HG02938 (cell line): Measurements from ENCODE around the gene VSIG10.
"Not testable (repeated sequence)": the region's sequence is repeated elsewhere in the genome, so short reads cannot be mapped to it uniquely, and the experiment has no call there.

Source experiments
- ATAC-seq: cut with Tn5 transposase; IDR thresholded peaks from one replicate; pipeline ENCODE4 v1.9.1; 2021; ENCODE audit warnings: mild to moderate bottlenecking, moderate library complexity; ENCODE audit not compliant: unreplicated experiment

VSIG10 gene

DNA sequence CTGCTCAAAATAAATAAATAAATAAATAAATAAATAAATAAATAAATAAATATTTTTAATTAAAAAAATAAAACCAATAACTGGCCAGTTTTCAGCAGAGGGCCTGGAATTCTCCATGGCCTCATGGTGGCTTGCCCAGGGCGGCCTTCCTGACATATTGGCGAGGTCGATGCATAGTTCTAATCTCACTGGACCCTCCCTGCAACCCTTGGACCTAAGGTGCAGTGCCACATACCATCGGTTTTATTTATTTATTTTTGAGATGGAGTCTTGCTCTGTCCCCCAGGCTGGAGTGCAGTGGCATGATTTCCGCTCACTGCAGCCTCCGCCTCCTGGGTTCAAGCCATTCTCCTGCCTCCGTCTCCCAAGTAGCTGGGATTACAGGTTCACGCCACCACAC lies 3.9 kb upstream of the VSIG10 start:
- no peak for ATAC-seq

GRCh38 chr12:118107011-118107410 lies 3.2 kb upstream of the VSIG10 start:
- no peak for ATAC-seq

DNA sequence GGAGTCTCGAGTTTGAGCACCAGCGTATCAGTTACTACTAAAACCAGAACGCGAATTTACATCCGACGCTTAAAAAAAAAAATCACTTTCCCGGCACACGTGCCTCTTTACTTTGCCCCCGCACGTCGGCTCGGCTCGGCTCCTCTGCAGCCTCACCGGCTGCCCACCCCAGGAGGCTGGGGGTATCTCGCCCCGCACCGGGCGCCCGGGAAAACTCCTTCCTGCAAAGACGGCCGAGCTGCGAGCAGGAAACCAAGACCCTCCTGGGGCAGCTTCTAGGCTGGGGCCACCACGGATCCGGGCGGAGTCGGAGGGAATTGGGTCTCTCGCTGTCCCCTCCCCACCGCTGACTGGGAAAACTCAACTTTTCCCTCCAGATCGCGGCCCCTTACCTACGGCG lies 610 bp downstream of the VSIG10 start:
- ATAC-seq, result no peak

DNA sequence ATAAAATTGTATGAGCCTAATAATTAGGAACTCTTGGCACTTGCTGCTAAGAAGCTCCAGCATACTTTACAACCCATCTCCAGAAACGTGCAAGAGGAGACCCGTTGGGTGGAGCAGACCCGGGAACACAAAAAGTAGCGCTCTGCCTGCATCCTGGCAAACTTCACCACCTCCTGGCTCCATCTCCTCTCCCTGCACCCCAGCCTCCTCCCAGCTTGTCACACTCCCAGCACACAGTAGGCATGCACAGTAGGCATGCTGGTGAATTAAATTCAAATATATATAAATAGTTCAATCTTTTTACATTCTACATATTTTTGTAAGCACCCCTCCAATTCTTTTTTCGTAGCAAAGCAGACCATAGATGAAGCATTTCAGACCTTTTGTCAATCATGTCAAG lies 1.2 kb downstream of the VSIG10 start:
- ATAC-seq, result no peak

GRCh38 chr12:118102070-118102469 lies 1.7 kb downstream of the VSIG10 start:
- ATAC-seq, result no peak

- ATAC-seq, result no peak
Observed at GRCh38 chr12:118101051-118101450, 2.8 kb downstream of the VSIG10 start.

- no peak for ATAC-seq
Observed at GRCh38 chr12:118098911-118099671, 4.7 kb downstream of the VSIG10 start.

GRCh38 chr12:118098401-118098800 lies 5.4 kb downstream of the VSIG10 start:
- no peak for ATAC-seq

DNA sequence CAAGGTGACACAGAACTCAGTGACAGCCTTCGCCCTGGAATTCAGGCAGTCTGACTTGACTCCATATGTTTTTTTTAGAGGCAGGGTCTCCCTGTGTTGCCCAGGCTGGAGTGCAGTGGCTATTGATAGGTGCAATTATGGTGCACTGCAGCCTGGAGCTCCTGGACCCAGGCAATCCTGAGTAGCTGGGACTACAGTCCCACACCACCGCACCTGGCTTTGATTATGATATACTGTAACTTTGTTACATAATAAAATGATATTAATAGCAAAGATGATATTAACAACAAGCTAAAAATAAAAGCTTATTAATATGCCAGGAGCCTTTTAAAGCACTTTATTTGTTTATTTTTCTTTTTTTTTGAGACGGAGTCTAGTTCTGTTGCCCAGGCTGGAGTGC lies 9.8 kb downstream of the VSIG10 start:
- ATAC-seq, result no peak

DNA sequence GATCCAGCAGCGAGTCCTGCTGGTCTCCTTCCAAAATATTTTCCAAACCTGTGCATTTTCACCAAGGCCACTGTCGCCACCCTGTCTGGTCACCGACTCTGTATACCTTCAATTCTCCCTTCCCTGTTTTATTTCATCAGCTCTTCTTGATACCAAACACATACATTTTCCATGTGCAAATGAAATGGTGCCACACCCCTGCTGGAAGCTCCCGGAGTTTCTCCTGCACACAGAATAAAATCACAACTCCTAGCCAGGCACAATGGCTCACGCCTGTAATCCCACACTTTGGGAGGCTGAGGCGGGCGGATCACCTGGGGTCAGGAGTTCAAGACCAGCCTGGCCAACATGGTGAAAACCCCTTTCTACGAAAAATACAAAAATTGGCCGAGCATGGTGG lies 14.0 kb downstream of the VSIG10 start:
- no peak for ATAC-seq

DNA sequence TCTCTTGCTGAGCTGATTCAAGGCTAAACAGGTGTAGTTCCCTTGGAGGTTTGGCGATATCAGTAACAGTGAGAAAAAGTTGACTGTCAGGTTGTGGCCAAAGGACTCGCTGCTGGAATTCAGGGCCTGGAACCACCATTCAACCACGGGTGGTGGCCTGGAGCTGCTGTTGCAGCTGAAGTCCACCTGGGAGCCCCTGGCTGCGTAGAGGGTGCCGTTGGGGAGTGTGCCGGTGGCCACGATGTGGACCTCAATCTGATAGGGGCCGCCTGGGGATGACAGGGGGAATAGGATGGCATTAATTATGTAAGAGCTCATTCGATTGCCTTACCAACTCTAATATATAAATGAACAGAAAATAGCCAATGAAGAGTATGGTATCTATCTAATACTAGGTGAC lies 21.6 kb downstream of the VSIG10 start:
- no peak for ATAC-seq

DNA sequence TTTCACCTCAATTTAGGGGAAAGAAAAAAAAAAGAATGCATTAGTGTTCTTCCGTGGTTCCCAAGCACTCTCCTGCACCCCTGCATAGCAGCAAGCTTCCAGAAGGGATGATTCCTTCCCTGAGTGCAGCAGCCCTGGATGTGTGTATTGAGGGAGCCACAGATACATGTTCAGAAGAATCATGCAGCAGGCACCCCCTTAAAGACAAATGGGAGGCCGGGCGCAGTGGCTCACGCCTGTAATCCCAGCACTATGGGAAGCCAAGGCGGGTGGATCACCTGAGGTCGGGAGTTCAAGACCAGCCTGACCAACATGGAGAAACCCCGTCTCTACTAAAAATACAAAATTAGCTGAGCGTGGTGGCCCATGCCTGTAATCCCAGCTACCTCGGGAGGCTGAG lies 22.3 kb downstream of the VSIG10 start:
- not testable (repeated sequence) for ATAC-seq

DNA sequence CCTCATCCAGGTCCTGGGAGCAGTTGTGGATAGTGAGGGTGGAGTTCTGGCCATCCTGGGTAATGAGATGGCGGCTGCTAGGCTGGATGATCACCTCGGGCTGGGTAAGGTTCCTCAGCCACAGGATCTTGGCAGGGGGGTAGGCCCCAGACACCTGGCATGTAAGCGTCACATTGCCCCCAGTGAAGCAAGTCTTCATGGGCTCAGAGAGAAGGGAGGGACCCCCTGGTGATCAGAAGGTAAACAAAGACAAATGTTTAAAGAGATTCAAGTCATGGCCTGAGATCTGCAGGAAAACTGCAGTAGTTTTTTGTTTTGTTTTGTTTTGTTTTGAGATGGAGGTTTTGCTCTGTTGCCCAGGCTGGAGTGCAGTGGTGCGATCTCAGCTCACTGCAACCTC lies 30.0 kb downstream of the VSIG10 start:
- ATAC-seq, result no peak

GRCh38 chr12:118070650-118071049 lies 33.2 kb downstream of the VSIG10 start:
- no peak for ATAC-seq

- ATAC-seq, result no peak
Observed at GRCh38 chr12:118068445-118068844, 35.4 kb downstream of the VSIG10 start.

DNA sequence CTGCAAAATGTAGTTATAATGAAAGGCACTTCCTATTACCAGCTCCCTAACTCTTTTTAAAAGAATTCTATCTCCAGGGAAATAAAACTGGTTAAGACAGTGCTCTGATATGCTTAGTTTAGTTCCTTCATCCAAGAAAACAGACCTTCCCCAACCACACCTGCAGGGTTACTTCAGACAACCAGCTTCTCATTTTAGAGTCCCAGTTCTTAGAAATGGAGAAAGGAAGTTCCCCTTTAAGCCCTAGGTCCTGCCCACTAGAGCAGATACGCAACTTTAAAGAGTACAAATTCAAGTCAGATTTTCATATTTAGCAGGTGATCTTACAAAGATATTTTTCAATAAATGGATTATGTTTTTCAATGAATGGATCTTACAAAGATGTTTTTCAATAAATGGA lies 38.4 kb downstream of the VSIG10 start:
- no peak for ATAC-seq

GRCh38 chr12:118064608-118065007 lies 39.2 kb downstream of the VSIG10 start:
- ATAC-seq, result no peak

DNA sequence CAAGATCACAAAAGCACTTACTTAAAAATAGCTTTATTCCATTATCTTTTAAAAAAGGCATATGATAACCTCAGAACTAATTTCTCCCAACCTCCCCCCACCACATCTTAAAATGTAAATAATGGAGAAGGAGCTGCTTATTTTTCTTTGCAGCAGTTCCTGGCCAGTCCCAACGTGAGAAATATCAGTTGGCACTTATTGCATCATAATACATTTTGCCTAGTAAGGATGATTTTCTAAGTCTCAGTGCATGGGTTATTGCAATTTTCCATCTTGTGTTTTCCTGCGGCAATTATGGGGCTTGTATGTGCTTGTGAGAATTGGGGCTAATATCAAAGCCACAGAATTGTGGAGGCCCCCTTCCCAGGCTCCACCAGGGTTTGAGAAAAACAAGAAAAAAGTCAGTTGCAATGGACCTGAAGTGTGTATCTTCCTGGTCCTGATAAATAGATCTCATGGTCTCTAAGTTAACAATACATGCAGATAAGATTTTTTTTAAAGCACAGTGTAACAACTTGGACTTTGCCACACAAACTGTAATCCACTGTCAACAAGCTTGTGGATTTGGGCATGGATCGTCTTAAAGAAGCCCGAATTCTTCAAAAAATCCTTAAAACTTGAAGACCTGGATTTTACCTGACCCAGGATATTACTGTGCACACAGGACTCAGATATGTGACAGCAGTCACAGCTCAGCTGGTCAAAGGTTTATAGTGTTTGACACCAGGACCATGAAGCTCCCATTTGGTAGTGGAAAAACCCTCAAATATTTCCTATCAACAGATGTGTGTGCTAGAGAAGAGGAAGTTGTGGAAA lies 40.0 kb downstream of the VSIG10 start:
- ATAC-seq, result no peak

DNA sequence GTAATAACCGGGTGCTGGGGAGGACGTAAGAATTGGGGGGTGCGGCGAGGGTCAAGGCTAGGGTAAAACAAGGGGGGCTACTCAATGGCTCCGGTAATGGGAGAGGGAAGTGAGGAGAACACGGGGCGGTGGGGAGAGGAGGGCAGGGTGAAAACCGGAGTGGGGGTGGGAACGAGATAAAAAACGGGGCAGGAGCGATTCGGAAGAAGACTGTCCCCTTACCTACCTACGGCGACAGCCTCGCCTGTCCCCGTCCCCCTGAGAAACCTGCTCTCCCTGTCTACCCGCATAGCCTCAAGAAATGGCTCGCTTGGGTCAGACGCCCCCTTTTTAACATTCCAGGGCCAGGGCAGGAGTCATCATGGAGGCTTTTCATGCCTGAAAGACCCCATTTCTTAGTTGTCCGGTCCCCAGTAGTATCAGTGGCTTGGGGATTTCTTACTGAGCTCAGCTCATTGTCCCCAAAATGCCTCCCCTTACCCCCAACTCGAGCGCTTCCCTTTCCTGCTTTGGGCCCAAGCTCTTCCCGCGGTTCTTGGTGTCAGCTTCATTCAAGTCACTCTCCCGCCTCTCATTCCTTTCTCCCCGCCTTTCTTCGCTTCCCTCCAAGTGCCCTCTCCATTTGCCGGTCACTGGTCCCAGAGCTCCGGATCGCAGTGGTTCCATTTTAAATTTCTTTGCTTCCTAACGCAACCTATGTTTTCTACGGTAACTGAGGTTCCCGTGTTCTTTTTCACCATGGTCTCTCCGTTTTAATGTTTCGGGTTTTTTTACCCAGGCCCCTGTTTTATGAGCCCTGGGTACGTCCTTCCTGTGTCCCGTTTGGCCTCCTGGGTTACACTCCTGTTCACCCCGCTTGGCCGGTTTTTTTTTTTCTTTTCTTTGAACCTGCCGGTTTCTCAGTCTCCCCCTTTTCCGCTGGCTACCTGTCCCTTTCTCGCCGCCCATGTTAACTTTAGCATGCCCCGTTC lies 41.7 kb downstream of the VSIG10 start:
- no peak for ATAC-seq

GRCh38 chr12:118061011-118061872 lies 42.6 kb downstream of the VSIG10 start, which contains the start of gene WSB2:
TSS of gene WSB2 (minus strand) at chr12:118061179. CDS start at chr12:118061048, 131 bp downstream.
- ATAC-seq, result no peak
